Measurements from ENCODE around the gene GATAD2A.

The GATAD2A gene

DNA sequence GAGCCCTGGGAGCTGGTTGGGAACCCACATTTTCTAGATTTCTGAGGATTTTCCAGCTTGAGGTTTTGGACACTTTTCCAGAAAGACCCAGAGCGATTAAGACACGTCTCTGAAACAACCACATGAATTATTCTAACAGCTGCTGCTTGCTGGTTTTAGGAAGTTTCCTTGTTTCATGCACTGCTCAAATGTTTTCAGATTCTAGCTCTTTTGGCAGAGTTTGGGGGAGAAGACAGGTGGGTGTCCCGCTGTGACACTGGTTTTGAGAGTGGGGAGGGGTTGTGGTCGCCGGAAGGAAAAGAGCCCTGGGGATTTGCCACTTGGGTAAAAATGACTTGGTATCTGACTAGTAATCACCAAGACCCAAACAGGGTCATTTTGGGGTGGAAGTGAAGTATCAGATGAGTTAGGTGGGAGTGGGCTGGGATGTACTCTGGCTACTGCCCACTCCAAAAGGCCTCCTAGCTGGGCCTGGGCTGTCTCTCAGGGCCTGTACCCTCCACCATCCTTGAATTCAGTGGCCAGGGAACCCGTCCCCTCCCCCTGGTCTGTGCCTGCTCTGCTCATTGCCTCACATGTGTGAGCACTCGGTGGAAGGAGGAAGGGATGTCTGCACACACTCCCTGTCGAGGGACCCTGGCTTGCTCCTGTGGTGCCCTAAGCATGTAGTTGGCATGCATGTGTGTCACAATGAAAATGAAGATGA, 13.2 kb downstream of the GATAD2A start:
- DNase-seq (ENCODE audit: low read depth in 1 of 2, low spot score in 1 of 2), result peak in 1 of 2 experiments; percentile 35
- no peaks in the 10 kb centered on the region for H3K27me3 ChIP-seq (ENCODE audit: insufficient read depth, poor library complexity, severe bottlenecking)
- H3K4me3 ChIP-seq (replicated peaks; ENCODE audit: insufficient read depth, low read length), result no peak overlapping the region
- TF ChIP-seq, protein P1, sequence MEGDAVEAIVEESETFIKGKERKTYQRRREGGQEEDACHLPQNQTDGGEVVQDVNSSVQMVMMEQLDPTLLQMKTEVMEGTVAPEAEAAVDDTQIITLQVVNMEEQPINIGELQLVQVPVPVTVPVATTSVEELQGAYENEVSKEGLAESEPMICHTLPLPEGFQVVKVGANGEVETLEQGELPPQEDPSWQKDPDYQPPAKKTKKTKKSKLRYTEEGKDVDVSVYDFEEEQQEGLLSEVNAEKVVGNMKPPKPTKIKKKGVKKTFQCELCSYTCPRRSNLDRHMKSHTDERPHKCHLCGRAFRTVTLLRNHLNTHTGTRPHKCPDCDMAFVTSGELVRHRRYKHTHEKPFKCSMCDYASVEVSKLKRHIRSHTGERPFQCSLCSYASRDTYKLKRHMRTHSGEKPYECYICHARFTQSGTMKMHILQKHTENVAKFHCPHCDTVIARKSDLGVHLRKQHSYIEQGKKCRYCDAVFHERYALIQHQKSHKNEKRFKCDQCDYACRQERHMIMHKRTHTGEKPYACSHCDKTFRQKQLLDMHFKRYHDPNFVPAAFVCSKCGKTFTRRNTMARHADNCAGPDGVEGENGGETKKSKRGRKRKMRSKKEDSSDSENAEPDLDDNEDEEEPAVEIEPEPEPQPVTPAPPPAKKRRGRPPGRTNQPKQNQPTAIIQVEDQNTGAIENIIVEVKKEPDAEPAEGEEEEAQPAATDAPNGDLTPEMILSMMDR (IDR thresholded peaks at IDR 0.05; ENCODE audit: insufficient read depth, low read length), result no peak
- TF ChIP-seq SPI1 (IDR thresholded peaks at IDR 0.05; ENCODE audit: borderline replicate concordance, low read depth) (no peak), GABPA (IDR thresholded peaks at IDR 0.05; ENCODE audit: low read depth) (no peak), POLR2AphosphoS5 (IDR thresholded peaks at IDR 0.05; ENCODE audit: low read depth) (no peak)
- TF ChIP-seq, protein P2, sequence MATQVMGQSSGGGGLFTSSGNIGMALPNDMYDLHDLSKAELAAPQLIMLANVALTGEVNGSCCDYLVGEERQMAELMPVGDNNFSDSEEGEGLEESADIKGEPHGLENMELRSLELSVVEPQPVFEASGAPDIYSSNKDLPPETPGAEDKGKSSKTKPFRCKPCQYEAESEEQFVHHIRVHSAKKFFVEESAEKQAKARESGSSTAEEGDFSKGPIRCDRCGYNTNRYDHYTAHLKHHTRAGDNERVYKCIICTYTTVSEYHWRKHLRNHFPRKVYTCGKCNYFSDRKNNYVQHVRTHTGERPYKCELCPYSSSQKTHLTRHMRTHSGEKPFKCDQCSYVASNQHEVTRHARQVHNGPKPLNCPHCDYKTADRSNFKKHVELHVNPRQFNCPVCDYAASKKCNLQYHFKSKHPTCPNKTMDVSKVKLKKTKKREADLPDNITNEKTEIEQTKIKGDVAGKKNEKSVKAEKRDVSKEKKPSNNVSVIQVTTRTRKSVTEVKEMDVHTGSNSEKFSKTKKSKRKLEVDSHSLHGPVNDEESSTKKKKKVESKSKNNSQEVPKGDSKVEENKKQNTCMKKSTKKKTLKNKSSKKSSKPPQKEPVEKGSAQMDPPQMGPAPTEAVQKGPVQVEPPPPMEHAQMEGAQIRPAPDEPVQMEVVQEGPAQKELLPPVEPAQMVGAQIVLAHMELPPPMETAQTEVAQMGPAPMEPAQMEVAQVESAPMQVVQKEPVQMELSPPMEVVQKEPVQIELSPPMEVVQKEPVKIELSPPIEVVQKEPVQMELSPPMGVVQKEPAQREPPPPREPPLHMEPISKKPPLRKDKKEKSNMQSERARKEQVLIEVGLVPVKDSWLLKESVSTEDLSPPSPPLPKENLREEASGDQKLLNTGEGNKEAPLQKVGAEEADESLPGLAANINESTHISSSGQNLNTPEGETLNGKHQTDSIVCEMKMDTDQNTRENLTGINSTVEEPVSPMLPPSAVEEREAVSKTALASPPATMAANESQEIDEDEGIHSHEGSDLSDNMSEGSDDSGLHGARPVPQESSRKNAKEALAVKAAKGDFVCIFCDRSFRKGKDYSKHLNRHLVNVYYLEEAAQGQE (IDR thresholded peaks at IDR 0.05; ENCODE audit: insufficient replicate concordance, low read depth), result no peak
- H3K27ac ChIP-seq (replicated peaks), result peak overlapping the region; percentile 19; the same call in 1 of the 2 replicates

DNA sequence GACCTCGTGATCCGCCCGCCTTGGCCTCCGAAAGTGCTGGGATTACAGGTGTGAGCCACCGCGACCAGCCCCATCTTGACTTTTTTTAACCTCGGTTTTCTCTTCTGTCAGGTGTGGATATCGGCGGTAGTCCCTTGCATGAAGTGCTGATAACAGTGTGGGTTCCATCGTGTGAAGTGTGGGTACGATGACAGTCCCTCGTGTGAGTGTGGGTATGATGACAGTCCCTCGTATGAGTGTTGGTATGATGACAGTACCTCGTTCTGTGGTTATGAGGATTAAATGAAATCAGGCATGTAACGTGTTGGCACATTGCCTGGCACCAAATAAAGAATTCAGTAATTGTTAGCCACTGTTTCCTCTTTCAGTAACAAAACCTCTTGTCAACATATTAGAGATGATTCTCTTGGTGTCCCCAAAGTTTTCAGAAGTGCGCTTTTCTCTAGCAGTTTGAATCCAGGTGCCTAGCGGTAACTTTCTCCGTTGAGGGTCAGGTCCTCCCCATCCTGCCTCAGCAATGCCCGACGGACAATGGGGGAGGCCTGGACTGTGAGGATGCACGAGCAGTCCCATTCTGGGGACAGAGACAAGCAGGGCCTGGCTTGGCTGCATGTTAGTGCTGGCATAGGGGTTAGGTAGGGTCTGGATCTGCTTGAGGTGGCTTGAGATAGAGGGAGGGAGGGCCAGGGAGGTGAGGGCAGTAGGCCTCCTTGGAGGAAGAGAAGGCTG, 15.3 kb downstream of the GATAD2A start:
- Histone ChIP-seq H3K27me3 (ENCODE audit: insufficient read depth, poor library complexity, severe bottlenecking) (no peaks in the 10 kb centered on the region), H3K4me3 (replicated peaks; ENCODE audit: insufficient read depth, low read length) (no peak overlapping the region), H3K27ac (replicated peaks) (no peak overlapping the region)
- TF ChIP-seq, protein P1 (IDR thresholded peaks at IDR 0.05; ENCODE audit: insufficient read depth, low read length), result no peak
- peak; percentile 68; the same call in 1 of the 2 replicates for TF ChIP-seq POLR2AphosphoS5 (IDR thresholded peaks at IDR 0.05; ENCODE audit: low read depth)
- DNase-seq (ENCODE audit: low read depth in 1 of 2, low spot score in 1 of 2), result peak in 1 of 2 experiments; percentile 46

DNA sequence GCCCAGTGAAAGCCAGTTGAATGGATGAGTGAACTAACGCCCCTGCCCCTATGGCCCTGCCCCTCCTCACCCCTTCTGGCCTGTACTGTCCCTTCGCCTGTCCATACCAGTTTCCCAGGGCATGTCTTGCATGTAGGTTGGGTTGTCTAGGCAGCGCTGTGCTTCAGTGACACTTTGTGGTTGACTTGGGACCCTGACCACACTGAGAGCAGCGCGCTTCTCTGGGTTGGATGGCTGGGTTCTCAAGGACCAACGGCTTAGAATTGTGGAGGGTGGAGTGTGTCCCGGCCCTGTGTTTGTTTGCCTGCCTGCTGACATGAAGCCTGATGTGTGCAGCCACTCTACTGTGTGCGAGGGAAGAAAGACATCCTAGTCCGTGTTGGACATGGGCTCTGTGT, 15.8 kb downstream of the GATAD2A start:
- Histone ChIP-seq H3K27ac (replicated peaks) (no peak overlapping the region), H3K27me3 (ENCODE audit: insufficient read depth, poor library complexity, severe bottlenecking) (no peaks in the 10 kb centered on the region), H3K4me3 (replicated peaks; ENCODE audit: insufficient read depth, low read length) (no peak overlapping the region)
- TF ChIP-seq, protein P2 (IDR thresholded peaks at IDR 0.05; ENCODE audit: insufficient replicate concordance, low read depth), result no peak
- no peak for TF ChIP-seq GABPA (IDR thresholded peaks at IDR 0.05; ENCODE audit: low read depth)
- TF ChIP-seq, protein P1 (IDR thresholded peaks at IDR 0.05; ENCODE audit: insufficient read depth, low read length), result no peak
- TF ChIP-seq SPI1 (IDR thresholded peaks at IDR 0.05; ENCODE audit: borderline replicate concordance, low read depth), result no peak
- no peak; the same call in 1 of the 2 replicates for TF ChIP-seq POLR2AphosphoS5 (IDR thresholded peaks at IDR 0.05; ENCODE audit: low read depth)
- no peak for DNase-seq (ENCODE audit: low read depth in 1 of 2, low spot score in 1 of 2)
